ENCODE results near the gene MOCOS.
"Not testable (repeated sequence)": the region's sequence is repeated elsewhere in the genome, so short reads cannot be mapped to it uniquely, and the experiment has no call there.

Gene MOCOS

GRCh38 chr18:36205166-36205565 lies 17.9 kb downstream of the MOCOS start:
- DNase-seq, result no peak

GRCh38 chr18:36207303-36207702 lies 20.0 kb downstream of the MOCOS start:
- DNase-seq, result no peak

GRCh38 chr18:36207969-36208368 lies 20.7 kb downstream of the MOCOS start:
- not testable (repeated sequence) for DNase-seq

GRCh38 chr18:36211612-36212065 lies 24.3 kb downstream of the MOCOS start:
- DNase-seq, result no peak

- DNase-seq, result no peak
Measured at GRCh38 chr18:36212301-36213171, 25.2 kb downstream of the MOCOS start.

- DNase-seq, result no peak
Measured at GRCh38 chr18:36214811-36215210, 27.5 kb downstream of the MOCOS start.

GRCh38 chr18:36215577-36215976 lies 28.3 kb downstream of the MOCOS start:
- no peak for DNase-seq

GRCh38 chr18:36217348-36217747 lies 30.1 kb downstream of the MOCOS start:
- no peak for DNase-seq

- no peak for DNase-seq
Measured at GRCh38 chr18:36229188-36229587, 41.9 kb downstream of the MOCOS start.

GRCh38 chr18:36240510-36240909 lies 53.2 kb downstream of the MOCOS start:
- not testable (repeated sequence) for DNase-seq

GRCh38 chr18:36241831-36242230 lies 54.5 kb downstream of the MOCOS start:
- DNase-seq, result no peak

GRCh38 chr18:36247036-36247435 lies 59.7 kb downstream of the MOCOS start:
- DNase-seq, result no peak

- DNase-seq, result no peak
Measured at GRCh38 chr18:36249392-36249791, 62.1 kb downstream of the MOCOS start.

- no peak for DNase-seq
Measured at GRCh38 chr18:36250827-36251226, 63.5 kb downstream of the MOCOS start.

GRCh38 chr18:36255072-36255698 lies 67.9 kb downstream of the MOCOS start:
- DNase-seq, result no peak

GRCh38 chr18:36256094-36256493 lies 68.8 kb downstream of the MOCOS start:
- DNase-seq, result no peak

- no peak for DNase-seq
Measured at GRCh38 chr18:36262971-36263370, 75.7 kb downstream of the MOCOS start.

GRCh38 chr18:36264283-36264682 lies 77.0 kb downstream of the MOCOS start:
- no peak for DNase-seq

- no peak for DNase-seq
Measured at GRCh38 chr18:36265015-36265414, 77.7 kb downstream of the MOCOS start.

- no peak for DNase-seq
Measured at GRCh38 chr18:36269157-36269556, 81.9 kb downstream of the MOCOS start.

- DNase-seq, result no peak
Measured at GRCh38 chr18:36271153-36271552, 83.9 kb downstream of the MOCOS start.

- DNase-seq, result no peak
Measured at GRCh38 chr18:36273347-36273746, 86.0 kb downstream of the MOCOS start.

GRCh38 chr18:36274083-36274715 lies 86.9 kb downstream of the MOCOS start:
- no peak for DNase-seq

- DNase-seq, result no peak
Measured at GRCh38 chr18:36275561-36275960, 88.3 kb downstream of the MOCOS start.

Data from activated CD4-positive, alpha-beta T cell treated with anti-CD3 and anti-CD28 coated beads for 48 hours (primary cell).